ENCODE results near the gene SLCO2A1.

SLCO2A1 gene

DNA sequence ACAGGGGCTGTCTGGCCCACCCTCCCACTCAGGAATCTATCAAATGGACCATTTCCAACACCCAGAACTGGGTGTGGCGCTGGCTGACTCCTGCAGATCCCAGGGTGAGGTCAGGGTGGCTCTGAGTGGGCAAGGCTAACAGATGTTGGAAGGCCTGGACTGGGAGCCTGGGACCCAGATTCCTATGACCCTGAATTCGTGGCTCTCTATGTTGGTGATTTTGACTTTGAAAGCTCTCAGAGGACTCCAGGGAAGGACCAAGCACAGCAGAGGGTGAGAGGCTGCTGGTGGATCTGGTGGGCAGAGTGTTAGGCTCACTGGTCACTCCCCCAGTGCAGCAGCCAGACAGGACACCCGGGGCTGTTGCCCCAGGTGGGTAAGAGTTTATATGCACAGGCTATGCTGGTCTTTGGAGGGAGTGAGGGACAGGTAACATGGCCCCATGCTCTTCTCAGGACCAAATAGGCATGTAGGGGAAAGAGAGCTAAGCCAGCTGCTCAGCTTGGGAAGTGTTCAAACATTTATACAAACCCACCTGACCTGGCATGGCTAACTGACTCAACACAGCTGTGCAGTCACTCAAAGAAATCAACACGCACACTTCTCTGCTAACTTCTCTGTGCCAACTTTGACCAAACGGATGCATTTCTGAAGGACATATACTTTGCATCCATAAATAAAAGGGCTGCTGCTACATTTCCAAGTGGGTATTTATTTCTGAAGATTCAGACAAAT lies 71.5 kb downstream of the SLCO2A1 start:
- TF ChIP-seq, protein P1, sequence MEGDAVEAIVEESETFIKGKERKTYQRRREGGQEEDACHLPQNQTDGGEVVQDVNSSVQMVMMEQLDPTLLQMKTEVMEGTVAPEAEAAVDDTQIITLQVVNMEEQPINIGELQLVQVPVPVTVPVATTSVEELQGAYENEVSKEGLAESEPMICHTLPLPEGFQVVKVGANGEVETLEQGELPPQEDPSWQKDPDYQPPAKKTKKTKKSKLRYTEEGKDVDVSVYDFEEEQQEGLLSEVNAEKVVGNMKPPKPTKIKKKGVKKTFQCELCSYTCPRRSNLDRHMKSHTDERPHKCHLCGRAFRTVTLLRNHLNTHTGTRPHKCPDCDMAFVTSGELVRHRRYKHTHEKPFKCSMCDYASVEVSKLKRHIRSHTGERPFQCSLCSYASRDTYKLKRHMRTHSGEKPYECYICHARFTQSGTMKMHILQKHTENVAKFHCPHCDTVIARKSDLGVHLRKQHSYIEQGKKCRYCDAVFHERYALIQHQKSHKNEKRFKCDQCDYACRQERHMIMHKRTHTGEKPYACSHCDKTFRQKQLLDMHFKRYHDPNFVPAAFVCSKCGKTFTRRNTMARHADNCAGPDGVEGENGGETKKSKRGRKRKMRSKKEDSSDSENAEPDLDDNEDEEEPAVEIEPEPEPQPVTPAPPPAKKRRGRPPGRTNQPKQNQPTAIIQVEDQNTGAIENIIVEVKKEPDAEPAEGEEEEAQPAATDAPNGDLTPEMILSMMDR (IDR thresholded peaks at IDR 0.05; ENCODE audit: insufficient read depth, low read depth, low read length, missing control alignments) = no peak

DNA sequence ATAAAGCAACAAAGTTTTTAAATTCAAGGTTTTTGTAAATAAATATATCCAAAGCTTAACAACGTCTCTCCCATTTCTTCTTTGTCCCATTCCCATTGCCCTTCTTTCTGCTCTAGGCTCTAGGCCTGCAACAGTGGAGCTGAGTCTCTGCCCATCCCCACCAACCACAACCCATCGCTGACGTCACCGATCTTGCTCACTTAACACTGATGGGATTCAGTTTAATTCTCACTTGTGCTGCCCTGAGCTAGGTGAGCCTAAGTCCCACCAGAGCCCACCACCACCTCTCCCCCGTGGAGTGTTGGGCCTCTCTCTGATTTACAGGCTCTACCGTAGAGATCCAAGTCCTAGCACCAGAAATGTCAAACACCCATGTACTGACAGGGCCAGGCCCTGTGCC lies 72.7 kb downstream of the SLCO2A1 start:
- no peak for DNase-seq (ENCODE audit: low read depth)
- no peak overlapping the region for H3K4me3 ChIP-seq (ENCODE audit: low read depth, low read length)
- TF ChIP-seq, protein P1 (IDR thresholded peaks at IDR 0.05; ENCODE audit: insufficient read depth, low read depth, low read length, missing control alignments) = no peak

More for the DNA sequence above, 71.5 kb downstream of the SLCO2A1 start:
- no peak overlapping the region for H3K4me3 ChIP-seq (ENCODE audit: low read depth, low read length)
- no peak for DNase-seq (ENCODE audit: low read depth)

DNA sequence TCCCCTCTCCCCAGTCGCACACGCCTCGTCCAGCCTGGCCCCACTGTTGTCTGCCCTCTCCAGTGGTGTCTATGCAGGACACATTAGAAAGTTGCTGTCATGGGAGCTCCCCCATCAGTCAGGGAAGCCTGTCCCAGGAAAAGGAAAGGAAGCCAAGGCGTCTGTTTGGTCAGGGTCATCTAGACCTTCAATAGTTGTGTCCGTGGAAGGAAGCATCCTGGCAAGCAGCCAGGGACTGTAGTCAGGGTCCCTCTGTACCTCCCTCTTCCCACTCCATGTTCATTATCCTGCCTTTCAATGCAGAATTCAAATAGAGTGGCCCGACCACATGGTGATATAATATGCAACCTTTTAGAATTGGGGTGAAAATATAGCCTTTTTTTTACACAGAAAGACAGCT lies 73.4 kb downstream of the SLCO2A1 start:
- DNase-seq (ENCODE audit: low read depth) = no peak
- TF ChIP-seq, protein P1 (IDR thresholded peaks at IDR 0.05; ENCODE audit: insufficient read depth, low read depth, low read length, missing control alignments) = no peak
- no peak overlapping the region for H3K4me3 ChIP-seq (ENCODE audit: low read depth, low read length)

DNA sequence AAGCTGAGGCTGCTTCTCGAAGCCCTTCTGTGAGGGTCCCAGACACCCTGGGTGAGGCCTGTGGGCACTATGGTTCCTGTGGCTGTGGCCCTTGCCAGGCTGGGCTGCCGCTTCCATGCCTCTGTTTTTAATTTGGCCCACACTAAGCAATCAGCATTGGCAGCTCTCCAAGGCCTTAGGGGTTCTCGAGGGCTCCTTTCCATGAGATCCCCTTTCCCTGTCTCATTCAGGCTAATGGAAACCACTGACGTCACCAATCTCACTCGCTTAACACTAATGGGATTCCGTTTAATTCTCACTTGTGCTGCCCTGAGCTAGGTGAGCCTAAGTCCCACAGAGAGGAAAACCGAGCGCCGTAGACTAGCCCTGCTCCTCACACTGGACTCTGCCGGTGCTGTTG lies 73.8 kb downstream of the SLCO2A1 start:
- DNase-seq (ENCODE audit: low read depth) = no peak

DNA sequence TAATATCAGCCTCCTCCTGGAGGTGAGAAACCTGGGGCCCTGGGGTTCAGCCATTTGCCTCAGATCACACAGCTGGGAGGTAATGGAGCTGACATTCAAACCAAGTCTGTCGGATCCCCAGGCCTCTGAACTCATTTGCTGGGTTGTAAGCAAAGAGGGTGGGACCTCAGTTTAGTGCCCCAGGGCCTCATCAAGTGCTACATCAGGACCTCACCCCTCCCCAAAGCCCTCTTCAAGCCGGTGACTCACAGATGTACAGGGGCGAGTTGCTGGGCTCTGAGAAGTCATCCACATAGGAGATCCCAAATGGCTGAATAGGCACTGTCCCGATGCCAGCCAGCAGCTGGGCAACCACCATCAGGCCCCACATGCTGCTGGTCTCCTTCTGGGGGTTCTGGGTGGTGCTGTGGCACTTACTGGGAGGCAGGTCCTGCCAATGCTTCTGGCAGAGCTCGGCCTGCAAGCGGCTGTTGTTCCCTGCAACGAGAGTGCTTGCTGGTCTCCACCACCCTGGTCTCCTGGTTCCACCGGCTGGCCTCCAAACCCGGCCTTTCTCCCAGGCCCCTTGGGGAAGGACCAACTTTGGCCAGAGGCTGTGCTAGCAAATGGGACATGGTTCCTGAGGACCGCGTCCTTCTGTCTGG lies 74.9 kb downstream of the SLCO2A1 start:
- H3K4me3 ChIP-seq (ENCODE audit: low read depth, low read length) = no peak overlapping the region
- DNase-seq (ENCODE audit: low read depth) = no peak
- TF ChIP-seq, protein P1 (IDR thresholded peaks at IDR 0.05; ENCODE audit: insufficient read depth, low read depth, low read length, missing control alignments) = no peak

More for the DNA sequence above, 73.8 kb downstream of the SLCO2A1 start:
- no peak overlapping the region for H3K4me3 ChIP-seq (ENCODE audit: low read depth, low read length)
- TF ChIP-seq, protein P1 (IDR thresholded peaks at IDR 0.05; ENCODE audit: insufficient read depth, low read depth, low read length, missing control alignments) = no peak

DNA sequence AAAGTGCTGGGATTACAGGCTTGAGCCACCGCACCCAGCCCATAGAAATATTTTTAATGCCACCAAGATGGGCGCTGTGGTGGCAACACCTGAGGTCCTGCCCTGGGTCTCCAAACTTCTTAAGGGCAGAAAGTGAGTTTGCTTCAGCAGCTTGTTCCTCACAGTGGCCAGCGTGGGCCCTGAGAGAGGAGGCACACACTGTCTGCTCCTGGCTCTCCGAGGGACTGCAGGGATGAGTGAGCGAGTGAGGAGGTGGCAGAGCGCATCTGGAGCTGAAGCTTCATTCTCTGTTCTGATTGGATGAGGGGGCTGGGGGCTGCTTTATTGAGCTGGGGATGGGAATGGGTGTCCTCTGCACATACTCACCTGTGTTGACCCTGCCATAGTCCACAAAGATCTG lies 76.4 kb downstream of the SLCO2A1 start:
- no peak overlapping the region for H3K4me3 ChIP-seq (ENCODE audit: low read depth, low read length)
- TF ChIP-seq, protein P1 (IDR thresholded peaks at IDR 0.05; ENCODE audit: insufficient read depth, low read depth, low read length, missing control alignments) = no peak
- DNase-seq (ENCODE audit: low read depth) = no peak
